GM12872 (cell line): ENCODE data around the gene NRCAM.

Source experiments
- TF ChIP-seq, protein P1 (sequence below): IDR thresholded peaks from 3 replicates; pipeline ENCODE4 v1.5.1; 2011; ENCODE audit warnings: low read depth, mild to moderate bottlenecking, low read length, moderate library complexity; ENCODE audit not compliant: insufficient read depth

NRCAM gene

DNA sequence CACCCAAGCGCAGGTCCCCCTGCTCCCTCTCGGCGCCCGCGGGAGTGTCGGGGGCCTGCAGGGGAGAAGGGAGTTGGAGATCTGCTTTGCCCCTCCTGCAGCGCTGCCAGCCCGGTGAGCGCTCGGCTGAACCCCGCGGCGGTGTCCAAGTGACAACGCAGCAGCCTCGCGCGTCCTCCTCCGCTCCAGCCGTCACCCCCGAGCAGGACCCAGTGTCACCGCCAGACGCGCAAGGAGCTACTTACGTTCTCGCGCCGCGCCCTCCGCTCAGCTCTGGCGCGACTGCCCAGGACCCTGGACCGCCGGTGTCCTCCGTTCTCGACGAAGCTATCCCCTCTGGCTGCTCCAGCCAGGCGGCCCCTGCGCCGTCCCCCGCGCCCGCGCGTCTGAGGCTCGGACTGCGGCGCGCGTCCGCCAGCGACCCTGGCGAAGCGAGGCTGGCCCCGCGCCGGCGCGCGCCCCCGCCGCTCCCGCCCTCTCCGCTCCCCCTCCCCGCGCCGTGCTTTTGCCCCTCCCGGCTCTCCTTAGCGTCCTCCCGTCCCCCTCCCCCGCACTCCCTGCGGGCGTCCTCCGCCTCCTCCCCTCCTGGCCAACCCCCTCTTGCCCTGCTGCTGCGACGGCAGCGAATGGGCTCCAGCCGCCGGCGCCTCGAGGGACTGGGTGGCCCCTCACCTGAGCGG is at the start of gene NRCAM:
NRCAM (minus strand) TSS at position 439 of the 680 bp plus-strand sequence. CDS start 216,372 bp downstream, outside the sequence.
- TF ChIP-seq, protein P1, sequence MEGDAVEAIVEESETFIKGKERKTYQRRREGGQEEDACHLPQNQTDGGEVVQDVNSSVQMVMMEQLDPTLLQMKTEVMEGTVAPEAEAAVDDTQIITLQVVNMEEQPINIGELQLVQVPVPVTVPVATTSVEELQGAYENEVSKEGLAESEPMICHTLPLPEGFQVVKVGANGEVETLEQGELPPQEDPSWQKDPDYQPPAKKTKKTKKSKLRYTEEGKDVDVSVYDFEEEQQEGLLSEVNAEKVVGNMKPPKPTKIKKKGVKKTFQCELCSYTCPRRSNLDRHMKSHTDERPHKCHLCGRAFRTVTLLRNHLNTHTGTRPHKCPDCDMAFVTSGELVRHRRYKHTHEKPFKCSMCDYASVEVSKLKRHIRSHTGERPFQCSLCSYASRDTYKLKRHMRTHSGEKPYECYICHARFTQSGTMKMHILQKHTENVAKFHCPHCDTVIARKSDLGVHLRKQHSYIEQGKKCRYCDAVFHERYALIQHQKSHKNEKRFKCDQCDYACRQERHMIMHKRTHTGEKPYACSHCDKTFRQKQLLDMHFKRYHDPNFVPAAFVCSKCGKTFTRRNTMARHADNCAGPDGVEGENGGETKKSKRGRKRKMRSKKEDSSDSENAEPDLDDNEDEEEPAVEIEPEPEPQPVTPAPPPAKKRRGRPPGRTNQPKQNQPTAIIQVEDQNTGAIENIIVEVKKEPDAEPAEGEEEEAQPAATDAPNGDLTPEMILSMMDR = no peak

DNA sequence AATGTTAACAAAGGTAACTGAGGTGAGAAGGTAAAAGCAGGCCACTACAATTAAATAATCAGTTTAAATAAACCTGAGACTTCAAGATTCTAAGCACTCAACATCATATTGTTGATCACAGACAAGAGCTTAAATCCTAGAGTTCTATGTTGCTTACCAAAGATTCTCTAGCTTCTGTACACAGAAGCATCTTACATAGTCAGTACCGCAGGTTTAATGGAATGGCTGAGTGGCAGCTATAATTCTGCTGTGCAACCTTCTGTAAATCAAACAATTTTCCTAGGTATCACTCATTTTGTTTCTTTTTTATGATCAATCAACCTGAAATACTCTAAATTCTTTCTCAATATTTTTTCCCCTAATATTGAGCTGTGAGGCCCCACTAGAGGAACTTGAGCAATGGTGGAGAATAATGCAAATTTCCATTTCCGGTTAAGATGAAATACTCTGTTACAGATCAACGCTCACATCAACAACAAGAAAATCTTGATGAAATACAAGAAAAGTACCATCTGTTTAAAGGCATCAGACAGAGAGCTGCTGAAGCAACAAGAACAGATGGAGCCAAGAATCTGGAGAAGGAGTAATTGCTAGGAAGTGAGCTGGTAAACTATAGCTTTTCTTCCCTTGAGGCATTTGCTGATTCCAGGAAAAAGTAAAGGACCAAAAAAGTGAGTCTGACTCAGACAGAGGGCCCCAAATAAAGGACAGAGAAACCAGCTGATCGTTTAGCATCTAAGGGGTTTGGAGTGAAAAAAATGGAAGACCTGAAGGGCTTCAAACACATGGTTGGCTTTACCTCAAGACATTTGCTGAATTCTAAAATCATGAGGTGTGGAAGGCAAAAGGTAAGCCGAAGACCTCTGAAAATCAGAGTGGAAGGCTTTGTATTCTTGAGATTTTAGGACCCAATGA is 47.1 kb upstream of the NRCAM start:
- TF ChIP-seq, protein P1 = no peak

DNA sequence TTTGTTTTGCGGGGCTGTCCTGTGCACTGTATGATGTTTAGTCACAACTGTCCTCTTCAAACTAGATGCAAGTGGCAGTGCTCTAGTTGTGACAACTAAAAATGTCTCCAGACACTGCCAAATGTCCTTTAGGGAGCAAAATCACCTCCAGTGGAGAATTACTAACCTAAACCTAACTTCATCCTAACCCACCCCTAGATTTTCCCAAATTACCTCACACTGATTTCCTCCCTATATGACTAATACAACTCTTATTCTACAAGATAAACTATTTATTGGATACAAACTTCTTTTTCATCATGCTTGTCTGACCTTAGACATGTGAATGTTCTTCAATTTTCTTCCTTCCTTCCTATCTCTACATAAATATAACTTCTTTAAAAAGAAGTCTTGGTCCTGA is 43.3 kb upstream of the NRCAM start:
- TF ChIP-seq, protein P1 = no peak

DNA sequence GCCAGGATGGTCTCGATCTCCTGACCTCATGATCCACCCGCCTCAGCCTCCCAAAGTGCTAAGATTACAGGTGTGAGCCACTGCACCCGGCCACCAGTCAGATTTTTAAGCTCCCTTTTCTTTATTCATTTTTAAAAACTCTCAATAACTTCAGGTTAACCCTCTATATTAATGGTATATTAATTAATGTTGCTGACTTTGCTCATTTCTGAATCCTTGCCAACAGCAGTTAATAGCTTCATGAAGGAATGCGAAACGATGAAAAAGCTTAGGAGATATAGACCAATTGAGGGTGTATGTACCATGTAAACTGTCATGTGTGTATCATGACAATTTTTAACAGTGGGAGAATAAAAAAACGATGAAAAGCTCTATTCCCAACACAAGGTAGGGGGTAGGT is 42.2 kb upstream of the NRCAM start:
- TF ChIP-seq, protein P1 = no peak

DNA sequence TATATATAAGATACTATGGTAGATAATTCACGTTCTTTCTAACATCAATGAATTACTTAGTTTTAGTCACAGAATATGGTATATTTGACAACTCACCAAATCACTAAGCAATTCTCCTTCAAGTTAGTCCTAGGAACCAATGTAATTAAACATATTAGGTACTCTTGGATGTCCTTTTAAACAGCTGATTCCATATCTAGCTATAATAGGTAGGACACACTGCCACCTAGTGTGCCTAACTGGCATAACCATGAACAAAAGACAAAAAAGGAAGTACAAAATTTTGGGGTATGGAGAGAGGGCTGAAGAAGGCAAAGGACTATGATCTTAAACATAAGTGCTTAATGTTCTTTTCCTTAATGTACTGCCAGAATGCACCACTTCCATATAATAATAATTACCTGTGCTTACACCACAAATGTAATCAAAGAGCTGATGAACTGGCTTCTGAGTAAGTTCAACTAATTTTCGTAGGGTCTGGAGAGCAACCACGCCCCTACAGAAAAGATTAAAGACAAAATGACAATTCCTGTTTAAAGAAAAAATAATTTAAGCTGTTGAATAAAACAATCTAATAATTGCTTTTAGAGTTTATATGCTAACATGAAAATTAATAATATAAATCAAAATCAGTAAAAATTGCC is 41.0 kb upstream of the NRCAM start:
- TF ChIP-seq, protein P1 = peak; percentile 72

DNA sequence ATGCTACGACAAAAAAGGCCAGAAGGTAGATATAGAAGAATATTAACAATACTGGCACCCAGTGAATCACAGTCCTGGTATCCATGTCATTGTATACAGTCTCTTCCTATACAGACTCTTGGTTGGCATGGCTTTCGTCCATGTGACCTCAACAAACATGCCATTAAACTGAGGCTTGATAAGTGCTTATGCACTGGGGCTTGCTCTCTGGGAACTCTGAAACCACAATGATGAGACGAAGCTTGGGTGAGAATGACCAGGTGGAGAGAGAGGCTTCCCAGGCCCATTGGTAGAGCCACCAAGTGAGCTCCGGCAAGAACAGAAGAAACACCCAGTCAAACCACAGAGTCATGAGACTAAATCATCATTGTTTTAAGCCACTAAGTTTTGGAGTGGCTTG is 36.5 kb upstream of the NRCAM start:
- TF ChIP-seq, protein P1 = no peak

DNA sequence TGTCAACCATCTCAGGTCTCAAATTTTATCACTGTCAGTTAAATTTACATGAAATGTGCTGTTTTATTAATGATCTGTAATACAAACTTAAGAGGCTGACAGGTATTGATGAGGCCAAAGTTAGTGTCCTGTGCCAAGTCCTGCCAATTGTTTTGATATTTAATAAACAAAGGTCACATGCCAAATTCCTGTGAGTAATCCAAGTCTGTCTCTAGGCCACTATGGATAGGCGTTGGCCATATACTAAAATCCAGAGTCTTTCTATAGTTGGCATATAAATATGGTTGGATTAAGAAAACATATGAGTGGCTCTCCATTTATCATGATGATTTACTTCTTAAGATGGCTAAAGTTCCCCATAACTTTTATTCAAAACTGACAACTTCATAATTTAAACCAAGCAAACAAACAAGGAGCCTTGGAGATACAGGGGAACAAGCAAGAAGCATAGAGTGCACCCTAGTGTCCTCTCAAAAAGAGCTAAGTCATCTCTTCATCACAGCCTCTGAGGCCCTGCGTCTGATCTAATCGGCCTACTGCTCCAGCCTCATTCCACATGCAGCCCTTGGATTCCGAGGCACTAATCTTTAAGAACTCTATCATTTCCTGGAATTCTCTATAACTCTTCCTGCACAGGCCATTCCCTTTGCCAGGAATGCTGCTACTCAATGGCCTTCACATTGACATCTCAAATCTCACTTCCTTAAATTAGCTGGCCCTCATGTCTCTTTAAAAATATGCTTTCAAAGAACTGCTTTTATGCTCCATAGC is 32.7 kb upstream of the NRCAM start:
- TF ChIP-seq, protein P1 = no peak
